GM21786 (cell line): Measurements from ENCODE around the gene FABP1.

Experiments
- ATAC-seq: cut with Tn5 transposase; IDR thresholded peaks from one replicate; pipeline ENCODE4 v1.9.1; 2021; ENCODE audit not compliant: unreplicated experiment

FABP1 gene

GRCh38 chr2:88127888-88128653 is at the start of gene FABP1:
Gene FABP1 (minus strand): TSS chr2:88128062. CDS start chr2:88128017, 45 bp downstream.
- no peak for ATAC-seq

GRCh38 chr2:88177556-88177955 is 49.7 kb upstream of the FABP1 start:
- ATAC-seq: no peak

- ATAC-seq: no peak
Measured at GRCh38 chr2:88176352-88176984, 48.6 kb upstream of the FABP1 start.

- no peak for ATAC-seq
Measured at GRCh38 chr2:88172882-88173281, 45.0 kb upstream of the FABP1 start.

- no peak for ATAC-seq
Measured at GRCh38 chr2:88171966-88172365, 44.1 kb upstream of the FABP1 start.

- no peak for ATAC-seq
Measured at GRCh38 chr2:88170472-88170892, 42.6 kb upstream of the FABP1 start.

- ATAC-seq: no peak
Measured at GRCh38 chr2:88168386-88168785, 40.5 kb upstream of the FABP1 start.

GRCh38 chr2:88167740-88168139 is 39.9 kb upstream of the FABP1 start:
- no peak for ATAC-seq

- ATAC-seq: no peak
Measured at GRCh38 chr2:88165332-88166003, 37.6 kb upstream of the FABP1 start.

GRCh38 chr2:88161446-88162244 is 33.8 kb upstream of the FABP1 start:
- ATAC-seq: no peak

- ATAC-seq: no peak
Measured at GRCh38 chr2:88160517-88160916, 32.7 kb upstream of the FABP1 start.

- ATAC-seq: no peak
Measured at GRCh38 chr2:88159955-88160415, 32.1 kb upstream of the FABP1 start.

- no peak for ATAC-seq
Measured at GRCh38 chr2:88159481-88159880, 31.6 kb upstream of the FABP1 start.

- no peak for ATAC-seq
Measured at GRCh38 chr2:88148929-88149438, 21.1 kb upstream of the FABP1 start.

GRCh38 chr2:88147145-88147544 is 19.3 kb upstream of the FABP1 start:
- ATAC-seq: no peak

GRCh38 chr2:88146590-88146989 is 18.7 kb upstream of the FABP1 start:
- no peak for ATAC-seq

GRCh38 chr2:88144914-88145497 is 17.1 kb upstream of the FABP1 start:
- ATAC-seq: no peak

- ATAC-seq: no peak
Measured at GRCh38 chr2:88144271-88144670, 16.4 kb upstream of the FABP1 start.

- no peak for ATAC-seq
Measured at GRCh38 chr2:88141952-88142351, 14.1 kb upstream of the FABP1 start.

GRCh38 chr2:88139804-88140203 is 11.9 kb upstream of the FABP1 start:
- ATAC-seq: no peak
